HepG2 (cell line): Measurements from ENCODE around the gene GNG12. TPM values are rescaled to one million over a fixed set of nuclear protein-coding genes. Genes with fewer than 3 reads are reported as not detected.

Experiments
- CREB1 ChIP-seq, 2 experiments: fragments of 450-650 bp in 1 of 2; IDR thresholded peaks; 2 replicates each; pipeline ENCODE4 v1.6.1; 2016 to 2017; ENCODE audit warnings: control low read depth in 1 of 2, mild to moderate bottlenecking in 1 of 2, missing compliant biosample characterization in 1 of 2, missing genetic modification characterization in 1 of 2
- CREBL2 ChIP-seq: sonication (generic); formaldehyde crosslinking; IDR thresholded peaks from 2 replicates; pipeline ENCODE4 v1.8.1; 2023; ENCODE audit warnings: missing genetic modification reagents, mild to moderate bottlenecking, borderline replicate concordance
- ESRRA ChIP-seq: sonication (generic); formaldehyde crosslinking; IDR thresholded peaks from 2 replicates; pipeline ENCODE4 v1.5.1; 2020; ENCODE audit warnings: mild to moderate bottlenecking, low read depth, missing genetic modification reagents
- GLI4 ChIP-seq: sonication (generic); formaldehyde crosslinking; IDR thresholded peaks from 2 replicates; pipeline ENCODE4 v1.5.1; 2020; ENCODE audit warnings: missing genetic modification reagents, mild to moderate bottlenecking, moderate library complexity, borderline replicate concordance
- HCFC1 ChIP-seq: fragments of 150-350 bp; IDR thresholded peaks from 2 replicates; pipeline ENCODE4 v1.6.1; 2014; ENCODE audit warnings: low read depth, low read length
- HNRNPH1 ChIP-seq: fragments of 200-400 bp; formaldehyde crosslinking; optimal IDR thresholded peaks from 2 replicates; pipeline ENCODE3; 2017; ENCODE audit warnings: mild to moderate bottlenecking, low read depth, low read length
- HOMEZ ChIP-seq: IDR thresholded peaks from 2 replicates; pipeline ENCODE4 v1.6.1; 2016; ENCODE audit warnings: low read depth
- JUNB ChIP-seq: sonication (generic); formaldehyde crosslinking; IDR thresholded peaks from 2 replicates; pipeline ENCODE4 v1.8.0; 2022; ENCODE audit warnings: missing genetic modification reagents, mild to moderate bottlenecking, borderline replicate concordance
- MEIS2 ChIP-seq: sonication (generic); formaldehyde crosslinking; IDR thresholded peaks from 2 replicates; pipeline ENCODE4 v1.9.0; 2021; ENCODE audit warnings: mild to moderate bottlenecking, missing genetic modification reagents
- RXRA ChIP-seq: sonication (generic); formaldehyde crosslinking; IDR thresholded peaks from 2 replicates; pipeline ENCODE4 v1.5.1; 2020; ENCODE audit warnings: missing genetic modification reagents
- SCMH1 ChIP-seq: sonication (generic); formaldehyde crosslinking; IDR thresholded peaks from 2 replicates; pipeline ENCODE4 v1.9.0; 2021; ENCODE audit warnings: missing genetic modification reagents, mild to moderate bottlenecking, borderline replicate concordance
- SOX6 ChIP-seq, 2 experiments: fragments of 450-650 bp in 1 of 2; sonication (generic) in 1 of 2; formaldehyde crosslinking in 1 of 2; IDR thresholded peaks; 2 replicates each; pipeline versions ENCODE4 v1.4.0 to v1.6.1; 2017 to 2020; ENCODE audit warnings: antibody characterized with exemption in 1 of 2, mild to moderate bottlenecking in 1 of 2, missing genetic modification reagents in 1 of 2
- STAG1 ChIP-seq: sonication (generic); formaldehyde crosslinking; IDR thresholded peaks from 2 replicates; pipeline ENCODE4 v1.4.0; 2020; ENCODE audit warnings: missing genetic modification reagents
- STAT5B ChIP-seq: sonication (generic); formaldehyde crosslinking; IDR thresholded peaks from 2 replicates; pipeline ENCODE4 v1.4.0; 2020; ENCODE audit warnings: missing genetic modification reagents
- STAT6 ChIP-seq: sonication (generic); formaldehyde crosslinking; IDR thresholded peaks from 2 replicates; pipeline ENCODE4 v1.4.0; 2020; ENCODE audit warnings: missing genetic modification reagents, mild to moderate bottlenecking, borderline replicate concordance
- TCF7L2 ChIP-seq: IDR thresholded peaks from 2 replicates; pipeline ENCODE4 v1.6.1; 2011; ENCODE audit warnings: mild to moderate bottlenecking, low read depth, low read length, moderate library complexity
- ZC3H13 ChIP-seq: sonication (generic); formaldehyde crosslinking; IDR thresholded peaks from 2 replicates; pipeline ENCODE4 v1.8.1; 2023; ENCODE audit warnings: mild to moderate bottlenecking, missing genetic modification reagents, moderate library complexity
- ZFAT ChIP-seq: sonication (generic); formaldehyde crosslinking; conservative IDR thresholded peaks from 2 replicates; pipeline ENCODE4 v1.8.1; 2023; ENCODE audit warnings: missing genetic modification reagents, inconsistent platforms
- ZNF18 ChIP-seq: sonication (generic); formaldehyde crosslinking; IDR thresholded peaks from 2 replicates; pipeline ENCODE4 v1.8.0; 2022; ENCODE audit warnings: mild to moderate bottlenecking, missing genetic modification reagents; ENCODE audit not compliant: insufficient replicate concordance
- ZNF501 ChIP-seq: sonication (generic); formaldehyde crosslinking; IDR thresholded peaks from 2 replicates; pipeline ENCODE4 v1.5.1; 2020; ENCODE audit warnings: mild to moderate bottlenecking, moderate library complexity, missing genetic modification reagents
- ZNF749 ChIP-seq: sonication (generic); formaldehyde crosslinking; IDR thresholded peaks from 2 replicates; pipeline ENCODE4 v1.8.0; 2022; ENCODE audit warnings: mild to moderate bottlenecking, missing genetic modification reagents, moderate library complexity, borderline replicate concordance
- ZNF777 ChIP-seq: sonication (generic); formaldehyde crosslinking; IDR thresholded peaks from 2 replicates; pipeline ENCODE4 v1.4.0; 2020; ENCODE audit warnings: missing genetic modification reagents
- ZNF781 ChIP-seq: sonication (generic); formaldehyde crosslinking; IDR thresholded peaks from 2 replicates; pipeline ENCODE4 v1.5.1; 2020; ENCODE audit warnings: borderline replicate concordance, mild to moderate bottlenecking, missing genetic modification reagents; ENCODE audit errors: not compliant biosample characterization
- ZSCAN20 ChIP-seq: sonication (generic); formaldehyde crosslinking; IDR thresholded peaks from 2 replicates; pipeline ENCODE4 v1.4.0; 2020; ENCODE audit warnings: missing genetic modification reagents, mild to moderate bottlenecking, borderline replicate concordance
- polyA plus RNA-seq, 8 experiments: library from polyadenylated mRNA; depleted of rRNA in 3 of 8; stranded (reverse) in 7 of 8; unstranded in 1 of 8; fragments of >200 nt; fragmentation: Illumina TruSeq in 4 of 8; extraction: Trizol in 4 of 8; gene quantifications; 2 replicates each; pipeline versions ENCODE4 v1.2.1 to v1.2.3, GENCODE V29; 2011 to 2016; ENCODE audit warnings: low read depth in 4 of 8, missing spikeins in 1 of 8, mixed read lengths in 1 of 8; ENCODE audit not compliant: insufficient read depth in 1 of 8
- total RNA-seq, 5 experiments: library from RNA; depleted of rRNA; stranded (reverse); fragments of >200 nt; fragmentation: Illumina TruSeq; extraction: Trizol; gene quantifications; 2 replicates each; pipeline ENCODE4 v1.2.3, GENCODE V29; 2016; ENCODE audit warnings: low read depth in 1 of 5

Gene GNG12
- total and polyA plus RNA-seq, 2 of the 13 experiments (the other 11 are each of a cell fraction or from before 2014, with no cell fraction given), result 0.11 TPM

GRCh38 chr1:67760030-67760821 lies 73.0 kb downstream of the GNG12 start (continued):
- TF ChIP-seq CREBL2 (no peak), ZNF781 (CRISPR knock-in tag) (peak; percentile 64), ZNF777 (CRISPR knock-in tag) (no peak), ESRRA (CRISPR knock-in tag) (no peak), ZSCAN20 (no peak), RXRA (CRISPR knock-in tag) (no peak), ZC3H13 (CRISPR knock-in tag) (no peak), SCMH1 (CRISPR knock-in tag) (no peak), ZNF749 (CRISPR knock-in tag) (no peak), HNRNPH1 (no peak), ZFAT (CRISPR knock-in tag) (no peak), HOMEZ (CRISPR knock-in tag) (no peak; the same call in 1 of the 2 replicates), ZNF18 (CRISPR knock-in tag) (peak; percentile 95), GLI4 (CRISPR knock-in tag) (no peak), HCFC1 (no peak), STAT6 (CRISPR knock-in tag) (no peak), TCF7L2 (no peak), ZNF501 (CRISPR knock-in tag) (no peak; the same call in 1 of the 2 replicates), MEIS2 (CRISPR knock-in tag) (no peak), JUNB (CRISPR knock-in tag) (no peak), CREB1 (IDR thresholded peaks at IDR 0.05) (peak; percentile 59; the same call in 1 of the 2 replicates), CREB1 (CRISPR knock-in tag; IDR thresholded peaks at IDR 0.05) (peak; percentile 79), STAT5B (CRISPR knock-in tag) (no peak), STAG1 (CRISPR knock-in tag) (peak; percentile 80), SOX6 (IDR thresholded peaks at IDR 0.05) (no peak), SOX6 (CRISPR knock-in tag; IDR thresholded peaks at IDR 0.05) (peak; percentile 65)
